ENCODE results near the gene ADAM15.

ADAM15 gene

GRCh38 chr1:155086856-155087535, 35.9 kb downstream of the ADAM15 start:
- peaks cover 31% of the 10 kb centered on the region for H3K27me3 ChIP-seq (ENCODE audit: insufficient read depth, low read length)
- no peak overlapping the region for H3K27ac ChIP-seq (ENCODE audit: low read length)
- no peak overlapping the region for H3K9ac ChIP-seq (ENCODE audit: low read depth, low read length)
- peaks cover 9% of the 10 kb centered on the region; the same call in 1 of the 2 replicates for H3K4me1 ChIP-seq (ENCODE audit: insufficient read depth, low read length)
- H3K4me3 ChIP-seq (ENCODE audit: low read length): no peak overlapping the region
- H3K36me3 ChIP-seq (ENCODE audit: insufficient read depth, low read depth, low read length): no peaks in the 10 kb centered on the region
- no peaks in the 10 kb centered on the region for H3K9me3 ChIP-seq (ENCODE audit: insufficient read depth, low read depth, low read length)

DNA sequence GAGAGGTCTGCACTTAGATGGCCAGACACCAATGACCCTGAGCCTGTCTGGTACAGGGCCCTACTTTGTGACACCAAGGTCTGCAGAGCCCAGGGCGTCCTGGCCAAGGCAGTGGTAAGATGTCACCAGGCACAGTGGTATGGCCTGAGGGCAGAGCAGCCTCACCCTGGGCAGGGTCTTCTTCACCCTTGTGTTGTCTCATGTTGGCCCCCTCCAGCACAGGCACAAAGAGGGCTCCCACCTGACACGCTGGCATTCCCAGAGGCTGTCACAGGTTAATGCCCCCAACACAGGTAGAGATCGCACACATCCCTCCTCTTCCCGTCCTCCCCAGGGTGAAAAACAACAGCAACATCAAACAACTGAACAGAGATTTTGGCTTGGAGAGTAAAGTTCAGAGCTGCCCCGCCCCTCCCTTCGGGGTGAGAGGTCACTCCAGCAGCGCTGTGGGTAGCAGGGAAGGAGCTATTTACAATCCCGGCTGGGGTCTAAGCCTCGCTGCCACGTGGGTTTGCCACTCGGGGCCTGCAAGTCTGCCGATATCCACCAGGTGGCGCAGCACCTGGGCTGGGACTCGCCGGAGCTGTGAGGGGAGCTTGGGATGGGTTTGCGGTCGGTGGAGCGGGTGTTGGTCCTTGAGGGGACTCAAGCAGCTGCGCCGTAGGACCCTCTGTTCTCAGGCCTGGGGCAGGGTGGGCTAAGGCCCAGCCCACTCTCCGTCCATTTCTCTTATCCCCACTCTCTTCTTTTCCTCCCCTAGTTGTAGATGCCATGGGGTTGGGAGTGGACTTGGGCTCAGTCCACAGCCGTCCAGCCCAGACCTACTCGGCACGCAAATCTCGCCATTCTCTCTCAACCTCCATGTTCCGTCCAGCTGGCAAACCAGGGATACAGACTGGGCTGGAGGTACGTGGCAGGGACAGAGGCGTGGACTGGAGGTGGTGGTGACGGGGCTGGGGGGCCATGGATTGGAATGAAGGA, 40.2 kb downstream of the ADAM15 start:
- H3K9me3 ChIP-seq (ENCODE audit: insufficient read depth, low read depth, low read length): no peaks in the 10 kb centered on the region
- H3K4me1 ChIP-seq (ENCODE audit: insufficient read depth, low read length): peaks cover 7% of the 10 kb centered on the region; the same call in 1 of the 2 replicates
- H3K27me3 ChIP-seq (ENCODE audit: insufficient read depth, low read length): peaks cover 15% of the 10 kb centered on the region
- no peaks in the 10 kb centered on the region for H3K36me3 ChIP-seq (ENCODE audit: insufficient read depth, low read depth, low read length)
- H3K27ac ChIP-seq (ENCODE audit: low read length): no peak overlapping the region
- H3K4me3 ChIP-seq (ENCODE audit: low read length): peak overlapping the region; percentile 33; the same call in 1 of the 2 replicates
- no peak overlapping the region for H3K9ac ChIP-seq (ENCODE audit: low read depth, low read length)

DNA sequence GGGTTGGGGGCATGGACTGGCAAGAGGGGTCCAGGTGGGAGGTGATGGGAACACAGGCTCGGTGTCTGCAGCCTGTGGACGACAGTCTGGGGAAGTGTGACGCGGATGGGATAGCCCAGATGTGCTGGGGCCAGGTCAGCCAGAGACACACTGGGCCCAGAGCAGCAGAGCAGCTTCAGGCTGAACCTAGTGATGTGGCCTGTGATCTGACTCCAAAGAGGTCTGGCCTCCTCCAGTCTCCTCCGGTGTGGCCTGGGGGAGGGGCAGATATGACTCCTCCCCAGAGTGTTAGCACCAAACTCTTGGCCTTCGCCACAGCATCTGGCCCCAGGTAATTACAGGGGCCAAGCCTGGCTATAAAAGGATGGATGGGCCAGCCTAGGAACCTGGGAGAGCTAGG, 41.0 kb downstream of the ADAM15 start:
- Histone ChIP-seq H3K27me3 (ENCODE audit: insufficient read depth, low read length) (peaks cover 15% of the 10 kb centered on the region), H3K4me3 (ENCODE audit: low read length) (no peak overlapping the region), H3K9me3 (ENCODE audit: insufficient read depth, low read depth, low read length) (no peaks in the 10 kb centered on the region), H3K36me3 (ENCODE audit: insufficient read depth, low read depth, low read length) (no peaks in the 10 kb centered on the region), H3K27ac (ENCODE audit: low read length) (no peak overlapping the region), H3K9ac (ENCODE audit: low read depth, low read length) (no peak overlapping the region), H3K4me1 (ENCODE audit: insufficient read depth, low read length) (0 out of 2 replicates have a peak, but pooled peaks cover 5% of the 10 kb centered on the region)

DNA sequence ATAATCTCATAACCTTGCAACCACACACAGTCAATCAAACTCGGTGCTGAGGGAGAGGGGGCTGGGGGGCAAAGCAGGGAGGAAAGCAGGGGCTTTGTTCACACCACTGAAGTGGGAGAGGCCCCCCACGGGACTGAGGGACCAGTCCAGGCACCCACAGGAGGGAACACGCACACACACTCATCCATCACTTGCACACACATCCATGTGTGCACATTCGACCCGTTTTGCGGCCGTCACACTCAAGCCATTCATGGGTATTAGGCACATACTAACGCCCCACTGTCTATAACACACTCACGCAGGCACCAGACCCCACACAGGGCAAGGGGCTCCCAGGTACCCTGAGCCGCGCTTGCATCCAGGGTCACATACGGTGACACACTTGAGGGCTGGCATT, 41.5 kb downstream of the ADAM15 start:
- H3K4me1 ChIP-seq (ENCODE audit: insufficient read depth, low read length): 0 out of 2 replicates have a peak, but pooled peaks cover 3% of the 10 kb centered on the region
- no peak overlapping the region for H3K27ac ChIP-seq (ENCODE audit: low read length)
- H3K9me3 ChIP-seq (ENCODE audit: insufficient read depth, low read depth, low read length): no peaks in the 10 kb centered on the region
- H3K9ac ChIP-seq (ENCODE audit: low read depth, low read length): no peak overlapping the region
- H3K36me3 ChIP-seq (ENCODE audit: insufficient read depth, low read depth, low read length): no peaks in the 10 kb centered on the region
- peaks cover 15% of the 10 kb centered on the region for H3K27me3 ChIP-seq (ENCODE audit: insufficient read depth, low read length)
- H3K4me3 ChIP-seq (ENCODE audit: low read length): no peak overlapping the region

DNA sequence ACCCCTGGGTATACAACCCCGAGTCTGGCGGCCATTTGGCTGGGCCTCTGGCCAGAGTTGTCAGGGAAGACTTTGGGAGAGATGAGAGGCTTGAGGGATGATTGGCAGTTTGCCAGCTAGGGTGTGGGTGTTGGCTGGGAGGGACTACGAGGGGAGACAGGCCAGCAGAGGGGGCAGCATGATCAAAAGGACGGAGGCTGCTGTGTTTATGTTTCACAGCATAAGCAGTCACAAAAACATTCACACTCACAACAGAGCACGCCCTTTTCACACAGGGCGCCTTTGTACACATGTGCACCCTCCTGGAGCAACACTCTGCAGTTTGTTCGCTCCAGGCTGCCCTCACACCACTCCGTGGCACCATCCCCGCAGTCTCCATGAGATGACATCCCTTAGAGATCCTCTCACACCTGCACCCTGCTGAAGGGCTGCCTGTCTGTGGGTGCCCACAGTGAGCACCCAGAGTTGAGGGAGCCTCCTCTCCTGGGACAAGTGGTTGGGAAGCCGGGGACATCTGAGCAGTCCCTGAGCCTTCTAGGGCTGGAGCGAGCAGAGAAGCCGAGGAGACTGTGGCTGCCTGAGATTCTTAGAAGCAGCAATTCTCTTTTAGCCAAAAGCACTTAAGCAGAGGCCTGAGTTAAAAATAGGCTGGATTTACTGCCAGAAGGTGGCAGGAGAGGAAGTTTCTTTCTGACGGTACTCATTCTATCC, 43.0 kb downstream of the ADAM15 start:
- H3K36me3 ChIP-seq (ENCODE audit: insufficient read depth, low read depth, low read length): no peaks in the 10 kb centered on the region
- H3K9me3 ChIP-seq (ENCODE audit: insufficient read depth, low read depth, low read length): no peaks in the 10 kb centered on the region
- no peak overlapping the region for H3K4me3 ChIP-seq (ENCODE audit: low read length)
- no peak overlapping the region for H3K27ac ChIP-seq (ENCODE audit: low read length)
- 0 out of 2 replicates have a peak, but pooled peaks cover 3% of the 10 kb centered on the region for H3K4me1 ChIP-seq (ENCODE audit: insufficient read depth, low read length)
- peak overlapping the region; percentile 29; the same call in 1 of the 2 replicates for H3K9ac ChIP-seq (ENCODE audit: low read depth, low read length)
- peaks cover 15% of the 10 kb centered on the region for H3K27me3 ChIP-seq (ENCODE audit: insufficient read depth, low read length)

GRCh38 chr1:155094622-155094948, 43.5 kb downstream of the ADAM15 start:
- Histone ChIP-seq H3K36me3 (ENCODE audit: insufficient read depth, low read depth, low read length) (no peaks in the 10 kb centered on the region), H3K27me3 (ENCODE audit: insufficient read depth, low read length) (peaks cover 15% of the 10 kb centered on the region), H3K27ac (ENCODE audit: low read length) (no peak overlapping the region), H3K9ac (ENCODE audit: low read depth, low read length) (no peak overlapping the region), H3K4me3 (ENCODE audit: low read length) (no peak overlapping the region), H3K9me3 (ENCODE audit: insufficient read depth, low read depth, low read length) (no peaks in the 10 kb centered on the region), H3K4me1 (ENCODE audit: insufficient read depth, low read length) (0 out of 2 replicates have a peak, but pooled peaks cover 3% of the 10 kb centered on the region)

DNA sequence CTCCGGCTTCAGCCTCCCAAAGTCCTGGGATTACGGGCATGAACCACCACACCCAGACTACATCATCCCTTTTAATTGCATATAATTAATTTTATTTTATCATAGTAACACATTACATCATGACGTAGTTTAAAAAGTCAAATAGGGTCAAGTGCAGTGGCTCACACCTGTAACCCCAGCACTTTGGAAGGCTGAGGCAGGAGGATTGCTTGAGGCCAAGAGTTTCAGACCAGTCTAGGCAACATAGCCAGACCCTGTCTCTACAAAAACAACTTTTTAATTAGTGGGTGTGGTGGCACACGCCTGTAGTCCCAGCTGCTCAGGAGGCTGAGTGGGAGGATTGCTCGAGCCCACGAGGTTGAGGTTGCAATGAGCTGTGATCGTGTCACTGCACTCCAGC, 48.2 kb downstream of the ADAM15 start:
- H3K27ac ChIP-seq (ENCODE audit: low read length): no peak overlapping the region
- no peak overlapping the region for H3K9ac ChIP-seq (ENCODE audit: low read depth, low read length)
- no peaks in the 10 kb centered on the region for H3K4me1 ChIP-seq (ENCODE audit: insufficient read depth, low read length)
- no peak overlapping the region for H3K4me3 ChIP-seq (ENCODE audit: low read length)
- H3K36me3 ChIP-seq (ENCODE audit: insufficient read depth, low read depth, low read length): no peaks in the 10 kb centered on the region
- no peaks in the 10 kb centered on the region for H3K9me3 ChIP-seq (ENCODE audit: insufficient read depth, low read depth, low read length)
- no peaks in the 10 kb centered on the region for H3K27me3 ChIP-seq (ENCODE audit: insufficient read depth, low read length)

- Histone ChIP-seq H3K9me3 (ENCODE audit: insufficient read depth, low read depth, low read length) (no peaks in the 10 kb centered on the region), H3K9ac (ENCODE audit: low read depth, low read length) (no peak overlapping the region), H3K27ac (ENCODE audit: low read length) (no peak overlapping the region), H3K4me3 (ENCODE audit: low read length) (no peak overlapping the region), H3K27me3 (ENCODE audit: insufficient read depth, low read length) (no peaks in the 10 kb centered on the region; the same call in 1 of the 2 replicates), H3K36me3 (ENCODE audit: insufficient read depth, low read depth, low read length) (no peaks in the 10 kb centered on the region), H3K4me1 (ENCODE audit: insufficient read depth, low read length) (no peaks in the 10 kb centered on the region)
These were observed 52.2 kb downstream of the ADAM15 start for GRCh38 chr1:155103325-155103724.

GRCh38 chr1:155104605-155105534, 53.8 kb downstream of the ADAM15 start:
- Histone ChIP-seq H3K9me3 (ENCODE audit: insufficient read depth, low read depth, low read length) (no peaks in the 10 kb centered on the region), H3K4me3 (ENCODE audit: low read length) (no peak overlapping the region), H3K9ac (ENCODE audit: low read depth, low read length) (no peak overlapping the region), H3K27ac (ENCODE audit: low read length) (no peak overlapping the region), H3K27me3 (ENCODE audit: insufficient read depth, low read length) (no peaks in the 10 kb centered on the region; the same call in 1 of the 2 replicates), H3K4me1 (ENCODE audit: insufficient read depth, low read length) (no peaks in the 10 kb centered on the region), H3K36me3 (ENCODE audit: insufficient read depth, low read depth, low read length) (no peaks in the 10 kb centered on the region)

GRCh38 chr1:155105604-155106011, 54.5 kb downstream of the ADAM15 start:
- Histone ChIP-seq H3K27ac (ENCODE audit: low read length) (no peak overlapping the region), H3K9me3 (ENCODE audit: insufficient read depth, low read depth, low read length) (no peaks in the 10 kb centered on the region), H3K4me1 (ENCODE audit: insufficient read depth, low read length) (no peaks in the 10 kb centered on the region), H3K9ac (ENCODE audit: low read depth, low read length) (no peak overlapping the region), H3K36me3 (ENCODE audit: insufficient read depth, low read depth, low read length) (no peaks in the 10 kb centered on the region), H3K4me3 (ENCODE audit: low read length) (no peak overlapping the region), H3K27me3 (ENCODE audit: insufficient read depth, low read length) (no peaks in the 10 kb centered on the region; the same call in 1 of the 2 replicates)
